T-helper 17 cell (primary cell): ENCODE measurements around the gene PILRA. TPM values are rescaled to one million over a fixed set of nuclear protein-coding genes. Genes with fewer than 3 reads are reported as not detected.

Experiments used
- ATAC-seq: fragments of 150-1000 bp; cut with Tn5 transposase; 2 replicates; pipeline ENCODE4 v1.10.0; 2021; ENCODE audit warnings: mild to moderate bottlenecking, moderate library complexity
- DNase-seq, 3 donors: peaks; one replicate each; pipeline versions ENCODE4 v3.0.0 to v3.0.0-alpha.2; 2020 to 2021
- H3K9me3 ChIP-seq: one replicate; pipeline ENCODE4 v1.7.0; 2013; ENCODE audit warnings: low read length, mild to moderate bottlenecking; ENCODE audit not compliant: control insufficient read depth, poor library complexity, severe bottlenecking
- H3K27ac Mint-ChIP-seq: one replicate; pipeline ENCODE4 v1.8.0; 2022; ENCODE audit warnings: mild to moderate bottlenecking, moderate library complexity, mixed read lengths
- H3K27me3 Mint-ChIP-seq: one replicate; pipeline ENCODE4 v1.8.0; 2022; ENCODE audit warnings: mixed read lengths
- H3K36me3 Mint-ChIP-seq: one replicate; pipeline ENCODE4 v1.8.0; 2022; ENCODE audit warnings: low read depth, mixed read lengths
- H3K4me1 Mint-ChIP-seq: one replicate; pipeline ENCODE4 v1.8.0; 2022; ENCODE audit warnings: mild to moderate bottlenecking, mixed read lengths
- H3K4me3 Mint-ChIP-seq: one replicate; pipeline ENCODE4 v1.8.0; 2022; ENCODE audit warnings: mild to moderate bottlenecking, moderate library complexity, mixed read lengths
- total RNA-seq, 4 donors: library from RNA in 2 of 4; stranded (reverse) in 2 of 4; gene quantifications; one replicate each; pipeline ENCODE4 v1.2.3 and lab custom pipeline; 2022 to 2026

The PILRA gene
- total RNA-seq, 2 donors from 2014 or later: 3.1 to 14.5 TPM

DNA sequence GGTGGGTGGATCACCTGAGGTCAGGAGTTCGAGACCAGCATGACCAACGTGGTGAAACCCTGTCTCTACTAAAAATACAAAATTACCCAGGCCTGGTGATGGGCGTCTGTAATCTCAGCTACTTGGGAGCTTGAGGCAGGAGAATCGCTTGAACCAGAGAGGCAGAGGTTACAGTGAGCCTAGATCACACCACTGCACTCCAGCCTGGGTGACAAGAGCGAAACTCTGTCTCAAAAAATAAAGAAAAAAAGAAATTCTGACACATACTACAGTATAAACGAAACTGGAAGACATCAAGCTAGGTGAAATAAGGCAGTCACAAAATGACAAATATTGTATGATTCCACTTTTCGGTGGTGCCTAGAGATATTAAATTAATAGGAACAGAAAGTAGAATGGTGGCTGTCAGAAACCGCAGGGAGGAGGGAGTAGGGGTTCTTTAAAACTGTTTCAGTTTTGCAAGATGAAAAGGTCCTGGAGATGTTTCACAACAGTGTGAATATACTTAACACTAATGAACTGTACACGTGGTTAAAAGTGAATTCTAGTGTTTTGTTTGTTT, 23.2 kb downstream of the PILRA start:
- Mint-ChIP-seq H3K36me3 (no peaks in the 10 kb centered on the region), H3K27me3 (peaks cover 11% of the 10 kb centered on the region), H3K27ac (peak overlapping the region; percentile 74), H3K4me1 (peaks cover 21% of the 10 kb centered on the region), H3K4me3 (peak overlapping the region; percentile 75)
- ATAC-seq: peak; percentile 94
- H3K9me3 ChIP-seq: no peaks in the 10 kb centered on the region
- DNase-seq: no peak

DNA sequence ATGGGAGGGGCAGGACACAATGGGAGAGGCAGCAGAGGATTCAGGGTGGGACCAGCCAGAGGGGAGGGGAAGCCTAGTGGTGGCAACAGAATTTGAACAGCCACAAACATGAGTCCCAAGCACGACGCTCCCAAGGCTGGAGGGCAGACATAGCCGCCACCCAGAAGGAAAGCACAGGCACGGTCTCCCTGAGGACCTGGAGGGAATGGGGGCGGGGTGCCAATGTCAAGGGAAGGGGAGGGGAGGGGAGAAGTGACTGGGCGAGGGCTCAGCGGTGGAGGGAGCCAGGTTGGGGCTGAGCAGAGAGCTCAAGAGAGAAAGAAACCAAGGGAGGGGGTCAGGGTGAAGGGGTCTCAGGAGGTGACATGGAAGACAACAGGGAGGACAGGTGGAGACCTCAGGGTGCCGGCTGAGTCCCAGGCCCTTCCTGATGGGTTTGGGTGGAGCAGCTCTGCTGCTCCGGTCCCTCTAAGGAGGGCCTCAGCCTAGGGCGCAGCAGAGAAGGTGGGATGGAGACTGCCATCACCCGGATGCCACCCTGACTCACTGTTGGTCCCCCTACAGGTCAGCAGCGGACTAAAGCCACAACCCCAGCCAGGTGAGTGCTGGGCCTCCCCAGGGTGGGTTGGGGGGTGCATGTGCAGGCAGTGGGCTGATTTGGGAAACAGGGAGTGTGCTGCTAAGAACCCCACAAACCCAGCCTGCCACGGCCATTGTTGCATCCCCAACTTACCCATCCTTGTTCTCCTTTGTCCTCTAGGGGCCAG, 24.2 kb downstream of the PILRA start:
- ATAC-seq (no peak), DNase-seq (no peak)
- H3K36me3 Mint-ChIP-seq: no peaks in the 10 kb centered on the region
- H3K4me1 Mint-ChIP-seq: peaks cover 21% of the 10 kb centered on the region
- no peak overlapping the region for H3K27ac Mint-ChIP-seq
- H3K9me3 ChIP-seq: no peaks in the 10 kb centered on the region
- H3K4me3 Mint-ChIP-seq: peak overlapping the region; percentile 75
- peaks cover 1% of the 10 kb centered on the region for H3K27me3 Mint-ChIP-seq

DNA sequence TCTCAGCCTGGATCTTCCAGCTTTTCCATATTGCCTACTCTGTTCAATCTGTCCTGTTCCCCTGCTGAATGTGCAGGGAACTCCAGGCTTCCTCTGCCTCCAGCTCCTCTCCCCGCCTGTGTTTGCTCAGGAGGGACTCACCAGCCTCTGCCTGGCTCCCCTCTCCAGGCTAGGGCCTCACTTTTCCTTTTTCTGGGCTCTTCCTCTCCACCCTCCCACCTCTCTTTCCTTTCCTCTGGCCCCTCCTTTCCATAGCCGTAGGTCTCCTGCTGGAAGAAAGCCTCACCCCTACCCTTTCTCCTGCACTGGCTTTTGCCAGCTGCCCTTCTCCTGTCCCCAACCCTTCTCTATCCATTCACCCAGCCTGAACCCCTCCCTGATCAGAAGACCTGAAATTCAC, 25.0 kb downstream of the PILRA start:
- H3K4me1 Mint-ChIP-seq: peaks cover 21% of the 10 kb centered on the region
- no peak for DNase-seq

DNA sequence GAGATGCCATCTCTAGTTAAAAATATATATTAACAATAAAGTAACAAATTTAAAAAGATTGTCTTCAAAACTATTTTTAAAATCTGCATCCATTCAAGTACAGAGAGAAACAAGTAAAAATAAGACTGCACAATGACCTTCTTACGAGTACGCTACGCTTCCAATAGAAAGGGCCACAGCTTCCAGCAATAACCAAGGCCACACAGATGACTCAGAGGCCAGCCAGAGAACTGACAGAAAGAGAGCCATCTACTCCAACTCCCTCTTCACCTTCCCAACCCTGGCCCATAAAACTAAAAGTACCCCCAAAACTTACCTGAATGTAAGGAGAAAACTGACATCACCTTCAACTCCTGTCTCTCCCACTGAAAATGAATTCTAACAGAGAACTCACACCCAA, 26.8 kb downstream of the PILRA start:
- ATAC-seq (no peak), DNase-seq (no peak)
- no peaks in the 10 kb centered on the region for H3K9me3 ChIP-seq
- Mint-ChIP-seq H3K27ac (no peak overlapping the region), H3K4me3 (no peak overlapping the region), H3K36me3 (no peaks in the 10 kb centered on the region), H3K4me1 (peaks cover 21% of the 10 kb centered on the region), H3K27me3 (no peaks in the 10 kb centered on the region)

More for the DNA sequence above, 25.0 kb downstream of the PILRA start:
- H3K36me3 Mint-ChIP-seq: no peaks in the 10 kb centered on the region
- no peak overlapping the region for H3K4me3 Mint-ChIP-seq
- H3K9me3 ChIP-seq: no peaks in the 10 kb centered on the region
- H3K27me3 Mint-ChIP-seq: no peaks in the 10 kb centered on the region
- ATAC-seq: no peak
- no peak overlapping the region for H3K27ac Mint-ChIP-seq

DNA sequence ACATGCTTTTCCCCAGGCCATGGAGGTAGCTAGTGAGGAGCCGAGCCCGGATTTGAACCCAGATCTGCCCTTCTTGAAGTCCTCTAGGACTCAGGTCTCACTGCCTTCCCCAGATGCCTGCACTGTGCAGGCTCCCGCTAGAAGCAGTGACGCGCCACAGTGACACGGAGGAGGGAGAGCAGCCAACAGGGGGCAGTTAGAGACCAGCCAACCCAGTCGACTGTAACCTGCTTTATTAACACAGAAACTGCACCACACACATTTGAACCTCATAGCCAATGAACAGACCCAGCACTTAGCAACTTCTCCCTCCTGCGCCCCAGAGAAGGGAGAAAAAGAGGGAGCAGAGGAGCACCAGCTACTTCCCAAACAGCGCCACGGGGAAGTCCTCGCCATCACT, 27.4 kb downstream of the PILRA start:
- DNase-seq: no peak
- Mint-ChIP-seq H3K4me1 (peaks cover 21% of the 10 kb centered on the region), H3K27me3 (no peaks in the 10 kb centered on the region), H3K27ac (no peak overlapping the region), H3K4me3 (no peak overlapping the region), H3K36me3 (no peaks in the 10 kb centered on the region)
- no peak for ATAC-seq
- H3K9me3 ChIP-seq: no peaks in the 10 kb centered on the region

DNA sequence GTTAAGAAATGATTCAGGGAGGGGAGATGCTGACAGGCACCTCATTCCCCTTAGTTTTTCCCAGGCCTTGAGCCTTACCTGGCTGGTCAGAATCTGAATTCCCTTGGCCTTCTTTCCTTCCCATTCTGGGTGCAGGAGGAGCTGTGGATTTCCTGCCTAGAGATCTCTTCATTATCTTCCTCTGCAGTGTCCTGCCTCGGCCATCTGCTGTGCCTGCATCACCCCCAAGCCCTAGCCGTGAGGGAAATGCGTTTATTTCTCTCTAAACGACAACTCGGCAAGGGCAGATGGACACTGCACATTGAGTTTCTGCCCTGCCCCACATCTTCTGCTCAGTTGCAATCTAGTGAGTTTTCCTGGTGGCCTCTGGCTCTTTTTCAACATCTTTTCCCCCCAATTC, 28.5 kb downstream of the PILRA start:
- DNase-seq (no peak), ATAC-seq (no peak)
- Mint-ChIP-seq H3K27me3 (peaks cover under 1% of the 10 kb centered on the region), H3K4me3 (no peak overlapping the region), H3K27ac (no peak overlapping the region), H3K4me1 (peaks cover 17% of the 10 kb centered on the region), H3K36me3 (no peaks in the 10 kb centered on the region)
- no peaks in the 10 kb centered on the region for H3K9me3 ChIP-seq

DNA sequence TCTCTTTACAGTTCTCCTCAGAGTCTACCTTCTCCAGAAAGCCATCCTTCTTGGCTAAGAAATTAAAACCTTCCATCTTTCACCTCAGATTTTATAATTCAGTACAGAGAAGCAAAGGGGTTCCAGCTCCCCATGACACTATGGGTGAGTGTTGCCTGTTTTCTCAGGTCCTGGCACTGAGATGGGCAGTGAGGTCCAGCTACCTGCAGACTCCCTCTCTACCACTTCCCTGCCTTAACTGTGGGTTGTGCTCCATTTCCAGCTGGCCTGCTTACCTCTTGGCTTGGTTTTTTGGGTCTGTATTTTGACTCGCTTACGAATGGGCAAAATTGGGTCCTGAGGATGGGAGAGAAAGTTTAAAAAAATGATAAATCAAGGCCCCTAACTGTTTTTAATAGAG, 29.0 kb downstream of the PILRA start:
- Mint-ChIP-seq H3K27me3 (peaks cover 5% of the 10 kb centered on the region), H3K27ac (no peak overlapping the region), H3K36me3 (no peaks in the 10 kb centered on the region), H3K4me3 (no peak overlapping the region), H3K4me1 (peaks cover 14% of the 10 kb centered on the region)
- ATAC-seq (no peak), DNase-seq (no peak)
- H3K9me3 ChIP-seq: no peaks in the 10 kb centered on the region

DNA sequence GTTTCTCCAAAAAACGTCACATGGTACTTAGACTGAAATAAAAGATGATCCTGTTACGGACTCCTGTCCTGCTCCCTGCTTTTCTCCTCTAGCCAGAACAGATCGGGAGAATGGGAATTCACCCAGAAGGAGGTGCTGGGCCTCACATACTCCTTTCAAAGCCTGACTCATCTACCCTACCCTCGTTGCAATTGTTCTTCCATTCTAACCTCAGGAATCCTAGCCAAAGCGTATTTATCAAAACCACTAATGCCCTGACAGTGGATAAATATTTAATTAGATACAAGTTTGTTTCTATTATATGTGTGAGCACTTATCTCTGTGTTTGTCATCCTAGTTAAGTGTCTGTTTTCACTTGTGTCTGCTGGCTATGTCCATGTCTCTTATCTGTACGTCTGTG, 33.5 kb downstream of the PILRA start:
- ATAC-seq: no peak

DNA sequence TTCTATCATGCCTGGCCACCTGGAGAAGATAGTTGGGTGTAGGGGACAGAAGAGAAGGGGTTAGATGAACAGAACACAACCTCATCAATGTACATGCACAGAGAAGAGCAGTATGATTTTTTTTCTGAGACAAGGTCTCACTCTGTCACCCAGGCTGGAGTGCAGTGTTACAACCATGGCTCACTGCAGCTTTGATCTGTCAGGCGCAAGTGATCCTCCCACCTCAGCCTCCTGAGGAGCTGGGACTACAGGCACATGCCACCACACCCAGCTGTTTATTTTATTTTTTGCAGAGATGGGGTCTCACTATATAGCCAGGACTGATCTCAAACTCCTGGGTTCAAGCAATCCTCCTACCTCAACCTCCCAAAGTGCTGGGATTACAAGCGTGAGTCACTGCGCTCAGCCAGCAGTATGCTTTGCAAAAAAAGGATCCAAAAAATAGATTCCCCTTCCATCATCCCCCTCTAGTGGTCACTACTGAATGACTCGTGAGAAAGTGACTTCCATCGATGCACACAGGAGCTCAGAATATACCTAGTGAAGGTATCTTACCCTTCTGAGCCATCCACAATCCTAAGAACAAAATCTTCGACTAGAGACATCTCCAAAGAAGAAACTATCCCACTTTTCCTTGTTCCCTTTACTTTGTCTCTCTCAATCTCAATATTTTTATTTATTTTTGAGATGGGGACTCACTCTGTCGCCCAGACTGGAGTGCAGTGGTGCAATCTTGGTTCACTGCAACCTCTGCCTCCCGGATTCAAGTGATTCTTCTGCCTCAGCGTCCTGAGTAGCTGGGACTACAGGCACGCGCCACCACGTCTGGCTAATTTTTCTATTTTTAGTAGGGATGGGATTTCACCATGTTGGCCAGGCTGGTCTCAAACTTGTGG, 34.2 kb downstream of the PILRA start:
- ATAC-seq: peak; percentile 90
- DNase-seq: no peak
- no peaks in the 10 kb centered on the region for H3K9me3 ChIP-seq
- peaks cover 5% of the 10 kb centered on the region for H3K4me1 Mint-ChIP-seq
- H3K27ac Mint-ChIP-seq: no peak overlapping the region
- H3K4me3 Mint-ChIP-seq: no peak overlapping the region
- peaks cover 3% of the 10 kb centered on the region for H3K36me3 Mint-ChIP-seq
- peaks cover 6% of the 10 kb centered on the region for H3K27me3 Mint-ChIP-seq

More for the DNA sequence above, 33.5 kb downstream of the PILRA start:
- H3K27ac Mint-ChIP-seq: no peak overlapping the region
- DNase-seq: no peak
- H3K36me3 Mint-ChIP-seq: no peaks in the 10 kb centered on the region
- no peaks in the 10 kb centered on the region for H3K9me3 ChIP-seq
- no peak overlapping the region for H3K4me3 Mint-ChIP-seq
- H3K4me1 Mint-ChIP-seq: peaks cover 5% of the 10 kb centered on the region
- peaks cover 6% of the 10 kb centered on the region for H3K27me3 Mint-ChIP-seq

DNA sequence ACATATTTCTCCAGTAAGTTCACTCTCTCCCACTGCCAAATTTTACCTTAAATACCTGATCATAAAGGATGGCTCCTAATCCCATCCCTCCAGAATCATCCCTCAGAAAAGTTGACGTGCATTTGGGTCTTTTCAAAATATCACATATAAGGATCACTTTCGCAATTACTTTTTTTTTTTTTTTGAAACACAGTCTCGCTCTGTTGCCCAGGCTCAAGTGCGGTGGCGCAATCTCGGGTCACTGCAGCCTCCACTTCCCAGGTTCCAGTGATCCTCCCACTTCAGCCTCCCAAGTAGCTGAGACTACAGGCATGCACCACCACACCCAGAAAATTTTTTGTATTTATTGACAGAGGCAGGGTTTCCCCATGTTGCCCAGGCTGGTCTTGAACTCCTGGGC, 37.8 kb downstream of the PILRA start:
- no peak for ATAC-seq
- H3K27ac Mint-ChIP-seq: no peak overlapping the region
- H3K4me1 Mint-ChIP-seq: peaks cover 10% of the 10 kb centered on the region
- no peak overlapping the region for H3K4me3 Mint-ChIP-seq
- H3K27me3 Mint-ChIP-seq: peaks cover 20% of the 10 kb centered on the region
- H3K9me3 ChIP-seq: no peaks in the 10 kb centered on the region
- no peak for DNase-seq
- H3K36me3 Mint-ChIP-seq: peaks cover 13% of the 10 kb centered on the region

DNA sequence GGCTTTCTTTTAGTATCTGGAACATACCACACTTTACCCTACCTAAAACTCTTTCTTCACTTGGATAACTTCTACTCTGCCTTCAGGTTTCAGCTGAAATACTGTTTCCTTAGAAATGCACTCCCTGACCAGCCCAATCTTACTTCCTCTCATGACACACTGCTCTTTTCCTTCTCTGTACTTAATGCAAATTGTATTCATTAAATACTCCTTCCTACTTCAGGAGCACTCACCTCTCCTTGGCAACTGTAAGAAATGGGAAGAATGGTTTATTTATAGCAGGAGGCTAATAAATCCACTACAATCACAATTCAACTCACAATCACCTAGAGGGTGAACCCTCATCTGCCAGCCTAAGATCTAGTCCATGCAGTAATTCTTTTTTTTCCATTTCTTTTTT, 40.1 kb downstream of the PILRA start:
- ATAC-seq: no peak
- peaks cover 13% of the 10 kb centered on the region for H3K36me3 Mint-ChIP-seq
- no peak for DNase-seq
- H3K4me1 Mint-ChIP-seq: peaks cover 5% of the 10 kb centered on the region
- H3K9me3 ChIP-seq: no peaks in the 10 kb centered on the region
- H3K27ac Mint-ChIP-seq: no peak overlapping the region
- H3K27me3 Mint-ChIP-seq: peaks cover 14% of the 10 kb centered on the region
- no peak overlapping the region for H3K4me3 Mint-ChIP-seq

DNA sequence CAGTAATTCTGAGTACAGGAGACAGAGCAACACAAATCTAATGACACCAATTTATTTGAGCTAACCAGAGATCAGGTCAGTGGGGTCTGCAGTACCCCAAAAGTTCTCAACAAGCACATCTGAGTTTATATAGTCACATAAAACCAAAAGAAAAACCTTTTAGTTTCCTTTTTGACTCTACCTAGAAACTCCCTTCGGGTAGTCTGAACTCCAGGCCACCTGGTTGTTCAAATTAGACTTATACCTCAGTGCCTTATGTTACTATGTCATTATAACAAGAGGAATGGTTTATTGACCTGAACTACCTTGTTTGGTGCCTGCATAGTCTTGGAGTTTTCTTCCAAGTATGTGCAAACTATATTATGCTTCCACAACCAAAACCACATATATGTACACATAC, 40.6 kb downstream of the PILRA start:
- H3K4me3 Mint-ChIP-seq: no peak overlapping the region
- peaks cover 5% of the 10 kb centered on the region for H3K4me1 Mint-ChIP-seq
- no peak overlapping the region for H3K27ac Mint-ChIP-seq
- ATAC-seq: no peak
- H3K9me3 ChIP-seq: no peaks in the 10 kb centered on the region
- H3K27me3 Mint-ChIP-seq: peaks cover 14% of the 10 kb centered on the region
- peaks cover 13% of the 10 kb centered on the region for H3K36me3 Mint-ChIP-seq
- no peak for DNase-seq

DNA sequence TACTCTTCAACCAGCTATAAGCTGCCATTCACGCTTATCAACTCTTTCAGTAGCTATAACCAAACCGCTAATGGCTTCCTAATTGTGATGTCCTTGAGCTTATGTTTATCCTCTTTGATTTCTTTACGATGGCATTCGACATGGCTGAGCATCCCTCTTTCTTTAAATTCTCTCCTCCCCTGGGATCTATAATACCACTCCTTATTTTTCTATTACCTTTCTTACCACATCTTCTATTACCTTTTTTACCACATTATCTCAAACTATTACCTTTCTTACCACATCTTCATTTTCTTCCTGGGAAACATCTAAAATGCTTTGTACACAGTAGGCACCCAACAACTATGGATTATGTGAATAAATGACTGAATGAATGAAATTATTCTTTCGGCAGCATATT, 42.2 kb downstream of the PILRA start:
- H3K36me3 Mint-ChIP-seq: peaks cover 13% of the 10 kb centered on the region
- no peak for ATAC-seq
- H3K9me3 ChIP-seq: no peaks in the 10 kb centered on the region
- H3K4me1 Mint-ChIP-seq: peaks cover 5% of the 10 kb centered on the region
- no peak for DNase-seq
- H3K27ac Mint-ChIP-seq: no peak overlapping the region
- no peak overlapping the region for H3K4me3 Mint-ChIP-seq
- peaks cover 14% of the 10 kb centered on the region for H3K27me3 Mint-ChIP-seq
